ENCODE measurements around the gene ABCA4.

The ABCA4 gene

DNA sequence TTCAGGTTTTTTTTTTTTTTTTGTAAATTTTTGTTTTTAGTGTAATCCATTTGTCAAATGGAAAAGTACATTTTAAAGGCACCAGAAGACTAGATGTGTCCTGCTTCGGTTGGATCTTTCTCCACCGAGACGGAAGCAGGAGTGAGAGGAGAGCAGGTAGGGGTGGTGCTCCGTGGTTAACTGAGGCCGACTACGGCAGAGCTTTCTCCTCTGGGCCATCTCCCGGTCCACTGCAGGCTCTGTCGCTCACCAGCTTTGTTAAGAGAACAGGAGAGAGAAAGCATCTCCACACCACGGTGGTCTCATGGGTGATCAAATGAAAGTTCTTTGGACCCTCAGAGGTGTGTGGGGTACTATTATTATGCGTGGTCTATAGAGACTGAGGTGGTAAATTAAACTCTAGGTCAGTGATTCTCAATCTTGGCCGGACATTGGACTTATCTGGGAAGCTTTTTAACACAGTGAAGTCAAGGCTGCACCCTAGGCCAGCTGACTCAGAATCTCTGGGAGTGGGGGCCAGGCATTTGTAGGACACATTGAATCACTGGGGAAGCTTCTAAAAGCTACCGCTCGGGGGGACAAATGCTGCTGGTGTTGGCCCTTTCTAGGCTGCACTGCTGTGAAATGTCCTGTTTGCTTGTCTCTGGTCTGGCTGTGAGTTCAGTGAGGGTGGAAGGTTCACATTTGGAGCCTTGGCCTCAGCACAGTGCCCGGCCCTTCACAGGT, 25.0 kb downstream of the ABCA4 start:
- ChIA-PET POLR2A (ENCODE audit: low non-redundant PET) (no interaction called here), CTCF (interaction anchor here (0.5 kb wide), 1 partner anchor 36 kb away, joined by 3 read pairs; no protein-coding TSS in a partner anchor)
- no peak for DNase-seq (ENCODE audit: low spot score)
- TF ChIP-seq, protein P1, sequence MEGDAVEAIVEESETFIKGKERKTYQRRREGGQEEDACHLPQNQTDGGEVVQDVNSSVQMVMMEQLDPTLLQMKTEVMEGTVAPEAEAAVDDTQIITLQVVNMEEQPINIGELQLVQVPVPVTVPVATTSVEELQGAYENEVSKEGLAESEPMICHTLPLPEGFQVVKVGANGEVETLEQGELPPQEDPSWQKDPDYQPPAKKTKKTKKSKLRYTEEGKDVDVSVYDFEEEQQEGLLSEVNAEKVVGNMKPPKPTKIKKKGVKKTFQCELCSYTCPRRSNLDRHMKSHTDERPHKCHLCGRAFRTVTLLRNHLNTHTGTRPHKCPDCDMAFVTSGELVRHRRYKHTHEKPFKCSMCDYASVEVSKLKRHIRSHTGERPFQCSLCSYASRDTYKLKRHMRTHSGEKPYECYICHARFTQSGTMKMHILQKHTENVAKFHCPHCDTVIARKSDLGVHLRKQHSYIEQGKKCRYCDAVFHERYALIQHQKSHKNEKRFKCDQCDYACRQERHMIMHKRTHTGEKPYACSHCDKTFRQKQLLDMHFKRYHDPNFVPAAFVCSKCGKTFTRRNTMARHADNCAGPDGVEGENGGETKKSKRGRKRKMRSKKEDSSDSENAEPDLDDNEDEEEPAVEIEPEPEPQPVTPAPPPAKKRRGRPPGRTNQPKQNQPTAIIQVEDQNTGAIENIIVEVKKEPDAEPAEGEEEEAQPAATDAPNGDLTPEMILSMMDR (conservative IDR thresholded peaks at IDR 0.05; ENCODE audit: low read depth): no peak
- no peak overlapping the region for H3K27ac ChIP-seq

DNA sequence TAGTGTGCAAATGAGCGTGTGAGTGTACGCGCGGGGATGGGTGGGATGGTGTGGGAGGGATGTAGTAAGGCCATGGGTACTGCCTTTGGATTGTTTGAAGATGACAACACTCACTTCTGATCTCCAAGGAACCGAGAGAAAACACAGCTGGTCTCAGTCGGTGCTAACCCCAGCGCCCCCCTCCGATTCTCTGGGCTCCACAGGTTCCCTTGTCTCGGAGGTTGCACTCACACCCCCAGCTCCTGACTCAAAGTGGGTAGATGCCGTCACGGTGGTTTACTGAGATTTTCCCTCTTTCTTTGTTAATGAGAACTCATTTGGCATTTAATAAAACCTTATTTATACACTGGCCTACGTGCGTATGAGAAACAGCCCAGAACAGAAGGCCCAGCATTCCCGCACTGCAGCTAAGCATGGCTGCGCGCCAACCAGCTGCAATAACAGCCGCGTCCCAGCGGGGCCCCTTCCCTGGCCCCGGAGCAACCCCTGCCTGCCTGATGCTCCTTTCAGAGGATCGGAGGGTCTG, 25.8 kb downstream of the ABCA4 start:
- CTCF ChIA-PET: interaction anchor here (0.5 to 0.8 kb wide), 2 partner anchors 10 to 35 kb away, joined by 3 read pairs; no protein-coding TSS in a partner anchor
- TF ChIP-seq, protein P1 (conservative IDR thresholded peaks at IDR 0.05; ENCODE audit: low read depth): no peak
- H3K27ac ChIP-seq: no peak overlapping the region
- DNase-seq (ENCODE audit: low spot score): no peak
- POLR2A ChIA-PET (ENCODE audit: low non-redundant PET): no interaction called here

DNA sequence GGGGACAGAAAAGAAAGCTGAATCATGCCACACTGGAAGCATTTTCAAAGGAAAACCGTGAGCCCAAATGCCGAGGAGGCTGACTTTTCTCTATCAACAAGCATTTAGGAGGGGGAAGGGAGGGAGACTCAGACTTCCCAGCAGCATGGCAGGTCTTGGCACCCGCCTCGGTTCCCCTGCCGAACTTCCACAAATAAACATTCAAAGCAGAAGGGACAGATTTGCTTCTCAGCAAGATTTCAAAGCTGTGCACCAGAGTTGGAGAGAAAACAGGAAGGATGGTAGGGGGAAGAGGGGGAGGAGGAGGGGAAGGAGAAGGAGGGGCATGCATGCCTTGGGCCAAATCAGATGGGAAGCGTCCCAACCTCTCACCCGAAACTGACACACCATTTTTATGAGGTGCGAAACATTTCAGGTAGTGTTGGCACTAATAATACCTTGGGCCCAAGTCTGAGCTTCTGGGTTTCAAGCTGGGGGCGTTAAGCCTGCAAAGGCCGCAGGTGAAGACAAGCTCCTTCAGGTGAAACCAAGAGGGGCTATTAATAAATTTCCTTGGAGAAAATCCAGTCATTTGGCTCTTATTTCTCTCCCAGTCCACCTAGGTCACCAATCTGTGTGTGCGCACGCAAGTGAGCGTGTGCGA, 26.4 kb downstream of the ABCA4 start:
- H3K27ac ChIP-seq: no peak overlapping the region
- no peak for DNase-seq (ENCODE audit: low spot score)
- CTCF ChIA-PET: interaction anchor here (0.6 to 0.8 kb wide), 2 partner anchors 11 to 370 kb away, joined by 3 read pairs; no protein-coding TSS in a partner anchor
- TF ChIP-seq, protein P1 (conservative IDR thresholded peaks at IDR 0.05; ENCODE audit: low read depth): no peak
- POLR2A ChIA-PET (ENCODE audit: low non-redundant PET): no interaction called here

DNA sequence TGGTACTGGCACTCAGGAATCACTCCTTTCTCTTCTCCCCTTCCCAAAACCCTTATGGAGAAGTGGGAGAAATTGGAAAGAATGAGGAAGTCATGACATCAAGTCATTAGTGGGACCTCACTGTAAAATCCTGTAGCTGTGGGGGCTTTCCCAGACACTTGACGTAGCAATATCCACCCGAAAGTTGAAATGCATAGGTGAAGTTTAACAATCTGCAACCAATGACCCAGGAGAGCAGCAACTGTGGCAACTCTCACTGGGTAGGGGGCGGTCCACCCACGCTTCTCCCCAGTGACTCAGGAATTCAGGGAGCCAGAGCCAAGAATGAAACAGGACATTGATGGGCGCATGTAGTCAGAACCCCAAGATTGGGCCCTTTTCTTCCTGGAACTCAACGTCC, 27.0 kb downstream of the ABCA4 start:
- no peak overlapping the region for H3K27ac ChIP-seq
- TF ChIP-seq, protein P1 (conservative IDR thresholded peaks at IDR 0.05; ENCODE audit: low read depth): no peak
- ChIA-PET POLR2A (ENCODE audit: low non-redundant PET) (no interaction called here), CTCF (interaction anchor here (0.6 kb wide), 1 partner anchor 370 kb away, joined by 3 read pairs; no protein-coding TSS in a partner anchor)
- DNase-seq (ENCODE audit: low spot score): no peak

DNA sequence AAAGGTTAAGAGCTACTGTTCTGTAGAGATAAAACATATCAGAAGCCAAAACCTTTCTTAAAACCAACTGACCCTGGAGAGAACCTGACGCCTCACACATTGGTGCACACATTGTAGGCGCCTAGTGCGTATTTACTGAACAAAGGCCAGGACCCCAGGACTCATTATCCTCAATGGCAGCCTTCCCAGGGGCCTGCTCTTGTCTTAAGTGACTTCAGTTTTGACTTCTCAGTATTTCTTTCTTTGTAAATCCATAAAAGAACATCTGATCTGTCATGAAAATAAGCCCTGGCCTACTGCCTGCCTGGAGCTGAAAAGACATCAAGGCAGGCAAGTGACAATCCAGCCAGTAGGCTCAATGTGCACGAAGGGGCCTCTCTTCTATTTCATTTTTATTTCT, 27.6 kb downstream of the ABCA4 start:
- CTCF ChIA-PET: no interaction called here

DNA sequence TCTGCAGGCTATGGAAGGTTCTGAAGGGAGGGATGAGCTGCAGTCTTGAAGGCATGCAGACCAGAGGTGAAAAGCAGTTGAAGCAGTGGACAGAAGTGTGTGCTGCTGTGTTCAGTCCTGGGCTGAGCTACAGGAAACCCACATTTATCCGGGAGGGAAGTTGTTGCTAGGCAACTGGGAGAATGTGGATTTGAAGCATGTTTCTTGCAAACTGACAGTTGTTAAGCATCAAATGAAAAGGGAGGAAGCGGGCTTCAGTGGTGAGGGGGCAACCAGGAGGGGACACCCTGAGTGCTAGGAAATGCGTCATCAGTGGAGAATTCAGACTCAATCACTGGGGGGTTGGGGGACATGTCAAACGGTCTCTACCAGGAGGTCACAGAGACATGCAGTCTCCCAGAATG, 28.7 kb downstream of the ABCA4 start:
- TF ChIP-seq, protein P1 (conservative IDR thresholded peaks at IDR 0.05; ENCODE audit: low read depth): no peak
- no peak overlapping the region for H3K27ac ChIP-seq
- DNase-seq (ENCODE audit: low spot score): no peak
- ChIA-PET POLR2A (ENCODE audit: low non-redundant PET) (no interaction called here), CTCF (interaction anchor here (0.6 kb wide), 1 partner anchor 19 kb away, joined by 3 read pairs; no protein-coding TSS in a partner anchor)

More for the DNA sequence above, 27.6 kb downstream of the ABCA4 start:
- TF ChIP-seq, protein P1 (conservative IDR thresholded peaks at IDR 0.05; ENCODE audit: low read depth): no peak
- H3K27ac ChIP-seq: no peak overlapping the region
- DNase-seq (ENCODE audit: low spot score): no peak
- POLR2A ChIA-PET (ENCODE audit: low non-redundant PET): no interaction called here

All from RWPE1 (cell line).